C4-2B (cell line): ENCODE measurements around the gene STK11.

Source experiments
- H3K27ac ChIP-seq: fragments of 450-650 bp; 2 replicates; pipeline ENCODE4 v1.5.1; 2017
- CTCF ChIP-seq: fragments of 450-650 bp; conservative IDR thresholded peaks from 2 replicates; pipeline ENCODE4 v1.5.1; 2017; ENCODE audit warnings: mild to moderate bottlenecking
- ZFX ChIP-seq: fragments of 450-650 bp; IDR thresholded peaks from 2 replicates; pipeline ENCODE4 v1.6.1; 2017

STK11 gene

DNA sequence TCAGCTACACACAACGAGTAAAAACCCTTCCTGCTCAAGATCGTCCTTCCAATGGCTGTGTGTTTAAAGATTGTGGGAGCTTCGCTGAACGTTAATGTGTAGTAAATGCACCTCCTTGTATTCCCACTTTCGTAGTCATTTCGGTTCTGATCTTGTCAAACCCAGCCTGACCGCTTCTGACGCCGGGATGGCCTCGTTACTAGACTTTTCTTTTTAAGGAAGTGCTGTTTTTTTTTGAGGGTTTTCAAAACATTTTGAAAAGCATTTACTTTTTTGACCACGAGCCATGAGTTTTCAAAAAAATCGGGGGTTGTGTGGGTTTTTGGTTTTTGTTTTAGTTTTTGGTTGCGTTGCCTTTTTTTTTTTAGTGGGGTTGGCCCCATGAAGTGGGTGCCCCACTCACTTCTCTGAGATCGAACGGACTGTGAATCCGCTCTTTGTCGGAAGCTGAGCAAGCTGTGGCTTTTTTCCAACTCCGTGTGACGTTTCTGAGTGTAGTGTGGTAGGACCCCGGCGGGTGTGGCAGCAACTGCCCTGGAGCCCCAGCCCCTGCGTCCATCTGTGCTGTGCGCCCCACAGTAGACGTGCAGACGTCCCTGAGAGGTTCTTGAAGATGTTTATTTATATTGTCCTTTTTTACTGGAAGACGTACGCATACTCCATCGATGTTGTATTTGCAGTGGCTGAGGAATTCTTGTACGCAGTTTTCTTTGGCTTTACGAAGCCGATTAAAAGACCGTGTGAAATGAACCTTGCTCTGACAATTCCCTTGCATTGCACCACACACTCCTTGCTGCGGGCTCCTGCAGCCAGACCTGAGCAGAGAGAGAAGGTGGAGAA, 67.1 kb downstream of the STK11 start:
- TF ChIP-seq CTCF = no peak
- no peak for TF ChIP-seq ZFX
- H3K27ac ChIP-seq = peak overlapping the region; percentile 94

- TF ChIP-seq ZFX = no peak
- TF ChIP-seq CTCF = no peak
- H3K27ac ChIP-seq = peak overlapping the region; percentile 94
These were observed 67.9 kb downstream of the STK11 start for GRCh38 chr19:1273263-1274041.

GRCh38 chr19:1274081-1274851, 68.7 kb downstream of the STK11 start:
- peak overlapping the region; percentile 94 for H3K27ac ChIP-seq
- TF ChIP-seq CTCF = no peak; the same call in 1 of the 2 replicates
- TF ChIP-seq ZFX = no peak

DNA sequence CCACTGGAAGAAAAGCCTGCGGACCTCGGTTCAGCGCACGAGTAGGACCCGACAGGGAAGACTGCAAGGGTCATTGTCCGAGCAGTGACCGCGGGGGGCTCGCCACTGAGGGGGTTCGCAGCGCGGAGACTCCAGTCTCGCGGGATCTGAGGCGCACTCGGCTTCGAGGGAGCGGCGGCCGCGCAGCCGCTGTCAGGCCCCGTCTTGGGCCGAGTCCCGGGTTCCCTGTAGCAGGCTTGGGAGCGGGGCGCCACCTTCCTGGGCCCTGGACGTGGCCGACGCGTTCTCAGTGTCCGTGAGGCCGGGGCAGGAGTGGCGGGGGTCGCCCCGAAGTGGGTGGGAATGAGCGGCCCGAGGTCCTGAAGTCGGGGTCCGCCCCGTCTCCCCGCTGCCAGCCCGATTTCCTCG, 69.3 kb downstream of the STK11 start:
- TF ChIP-seq ZFX = no peak; the same call in 1 of the 2 replicates
- TF ChIP-seq CTCF = no peak
- peak overlapping the region; percentile 94 for H3K27ac ChIP-seq

- TF ChIP-seq ZFX (peak; percentile 64; the same call in 1 of the 2 replicates), CTCF (no peak)
These were observed 69.8 kb downstream of the STK11 start, which contains the start of gene FAM174C for GRCh38 chr19:1275260-1275975. FAM174C (plus strand) TSS chr19:1275530; CDS start chr19:1275550, 20 bp downstream.

GRCh38 chr19:1275976-1276627, 70.5 kb downstream of the STK11 start:
- TF ChIP-seq CTCF (no peak), ZFX (no peak)
- H3K27ac ChIP-seq = peak overlapping the region; percentile 94

More at GRCh38 chr19:1275260-1275975, 69.8 kb downstream of the STK11 start, which contains the start of gene FAM174C:
- peak within 1 kb of the TSS; percentile 94 for H3K27ac ChIP-seq
